GM18517 (cell line): Measurements from ENCODE around the gene CCDC183.
"Not testable (repeated sequence)": the region's sequence is repeated elsewhere in the genome, so short reads cannot be mapped to it uniquely, and the experiment has no call there.

ENCODE experiments used
- ATAC-seq: cut with Tn5 transposase; IDR thresholded peaks from one replicate; pipeline ENCODE4 v1.9.1; 2021; ENCODE audit warnings: mild to moderate bottlenecking, moderate library complexity; ENCODE audit not compliant: unreplicated experiment

The CCDC183 gene

DNA sequence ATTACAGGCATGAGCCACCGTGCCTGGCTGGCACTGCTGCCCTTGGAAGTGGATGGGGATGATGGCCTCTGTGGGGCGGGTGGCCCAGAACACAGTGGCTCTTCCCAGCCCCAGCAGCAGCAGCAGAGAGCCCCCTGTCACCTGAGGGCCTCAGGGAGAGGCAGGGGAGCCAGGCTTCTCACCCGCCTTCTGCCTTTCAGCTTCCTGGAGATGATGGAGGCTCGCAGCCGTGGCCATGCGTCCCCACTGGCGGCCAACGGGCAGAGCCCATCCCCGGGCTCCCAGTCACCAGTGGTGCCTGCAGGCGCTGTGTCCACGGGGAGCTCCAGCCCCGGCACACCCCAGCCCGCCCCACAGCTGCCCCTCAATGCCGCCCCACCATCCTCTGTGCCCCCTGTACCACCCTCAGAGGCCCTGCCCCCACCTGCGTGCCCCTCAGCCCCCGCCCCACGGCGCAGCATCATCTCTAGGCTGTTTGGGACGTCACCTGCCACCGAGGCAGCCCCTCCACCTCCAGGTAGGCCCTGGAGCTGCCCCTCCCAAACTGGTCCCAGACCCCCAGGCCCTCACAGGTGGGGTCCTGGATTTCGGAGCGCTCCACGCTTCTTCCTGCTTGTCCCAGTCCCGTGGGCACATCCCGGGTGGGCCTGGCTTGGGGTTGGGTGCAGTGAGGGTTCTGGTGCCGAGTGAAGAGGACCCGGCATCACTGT, 41.2 kb downstream of the CCDC183 start:
- no peak for ATAC-seq

DNA sequence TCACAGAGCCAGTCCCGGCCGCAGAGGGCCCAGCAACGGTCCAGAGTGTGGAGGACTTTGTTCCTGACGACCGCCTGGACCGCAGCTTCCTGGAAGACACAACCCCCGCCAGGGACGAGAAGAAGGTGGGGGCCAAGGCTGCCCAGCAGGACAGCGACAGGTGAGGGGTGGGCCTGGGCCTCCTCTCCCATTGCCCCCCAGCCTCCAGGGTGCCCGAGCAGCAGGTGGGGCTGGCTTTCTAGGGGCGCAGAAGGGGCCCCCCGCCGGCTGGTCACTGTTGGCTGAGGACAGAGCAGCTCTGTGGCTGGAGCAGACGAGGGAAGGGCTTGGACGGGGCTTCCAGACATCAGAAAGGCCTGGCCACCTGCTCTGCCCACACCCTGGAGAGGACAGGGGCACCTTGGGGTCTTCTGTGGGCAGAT, 41.7 kb downstream of the CCDC183 start:
- not testable (repeated sequence) for ATAC-seq

DNA sequence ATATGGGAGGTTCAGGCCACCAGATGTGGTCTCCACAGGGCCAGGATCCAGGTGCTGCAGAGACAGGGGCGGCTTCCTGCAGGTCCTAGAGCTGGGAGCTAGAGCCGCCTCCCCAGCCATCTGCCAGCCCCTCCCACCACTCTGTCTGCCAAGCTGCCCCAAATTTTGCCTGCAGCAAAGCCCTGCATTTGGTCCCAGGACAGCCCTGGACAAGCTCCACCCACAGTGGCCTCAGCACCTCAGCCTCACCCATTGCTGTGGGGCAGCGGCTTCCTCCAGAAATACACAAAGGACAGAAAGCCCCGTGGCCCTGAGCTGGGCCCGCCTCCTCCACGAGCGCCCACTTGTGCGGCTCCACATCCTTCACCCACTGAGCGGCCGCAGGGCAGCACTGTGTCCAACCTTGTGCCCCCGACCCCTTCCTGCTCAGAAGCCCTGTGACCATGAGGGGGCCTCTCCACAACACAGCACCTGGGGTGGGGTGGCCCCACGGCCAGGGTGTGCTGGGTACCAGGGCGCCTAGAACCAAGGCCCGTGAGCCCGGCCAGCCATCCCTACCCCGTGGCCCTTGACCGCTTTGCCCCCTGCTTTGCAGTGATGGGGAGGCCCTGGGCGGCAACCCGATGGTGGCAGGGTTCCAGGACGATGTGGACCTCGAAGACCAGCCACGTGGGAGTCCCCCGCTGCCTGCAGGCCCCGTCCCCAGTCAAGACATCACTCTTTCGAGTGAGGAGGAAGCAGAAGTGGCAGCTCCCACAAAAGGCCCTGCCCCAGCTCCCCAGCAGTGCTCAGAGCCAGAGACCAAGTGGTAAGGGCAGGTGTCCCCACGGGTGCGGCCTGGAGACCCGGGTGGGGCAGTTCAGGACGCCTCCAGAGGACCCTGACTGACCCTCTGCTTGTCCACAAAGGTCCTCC, 42.4 kb downstream of the CCDC183 start:
- no peak for ATAC-seq

DNA sequence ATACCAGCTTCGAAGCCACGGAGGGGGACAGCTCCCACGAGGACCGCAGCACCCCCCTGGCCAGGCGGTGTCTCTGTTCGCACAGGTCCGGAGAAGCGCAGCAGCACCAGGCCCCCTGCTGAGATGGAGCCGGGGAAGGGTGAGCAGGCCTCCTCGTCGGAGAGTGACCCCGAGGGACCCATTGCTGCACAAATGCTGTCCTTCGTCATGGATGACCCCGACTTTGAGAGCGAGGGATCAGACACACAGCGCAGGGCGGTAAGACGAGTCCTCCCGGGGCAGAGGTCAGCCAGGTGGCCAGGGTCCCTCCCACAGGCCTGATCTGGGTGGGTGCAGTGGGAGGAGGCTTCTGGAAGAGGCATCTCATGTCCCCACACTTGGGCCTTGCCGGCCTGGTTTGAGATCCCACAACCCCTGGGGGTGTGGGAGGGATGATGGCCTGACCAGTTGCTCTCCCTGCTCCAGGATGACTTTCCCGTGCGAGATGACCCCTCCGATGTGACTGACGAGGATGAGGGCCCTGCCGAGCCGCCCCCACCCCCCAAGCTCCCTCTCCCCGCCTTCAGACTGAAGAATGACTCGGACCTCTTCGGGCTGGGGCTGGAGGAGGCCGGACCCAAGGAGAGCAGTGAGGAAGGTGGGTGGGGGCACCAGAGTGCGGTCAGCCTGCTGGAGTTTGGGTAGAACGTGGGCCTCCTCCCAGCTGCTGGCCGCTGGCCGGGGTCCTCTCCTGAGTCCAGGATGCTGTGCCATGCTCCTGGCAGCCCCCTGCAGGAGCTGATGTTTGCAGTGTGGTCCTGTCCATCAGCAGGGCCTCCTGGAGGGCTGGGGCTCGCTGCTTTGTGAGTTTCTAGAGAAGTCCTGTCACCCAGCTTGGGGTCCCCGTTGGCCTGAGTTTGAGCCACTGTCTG, 43.3 kb downstream of the CCDC183 start:
- no peak for ATAC-seq

DNA sequence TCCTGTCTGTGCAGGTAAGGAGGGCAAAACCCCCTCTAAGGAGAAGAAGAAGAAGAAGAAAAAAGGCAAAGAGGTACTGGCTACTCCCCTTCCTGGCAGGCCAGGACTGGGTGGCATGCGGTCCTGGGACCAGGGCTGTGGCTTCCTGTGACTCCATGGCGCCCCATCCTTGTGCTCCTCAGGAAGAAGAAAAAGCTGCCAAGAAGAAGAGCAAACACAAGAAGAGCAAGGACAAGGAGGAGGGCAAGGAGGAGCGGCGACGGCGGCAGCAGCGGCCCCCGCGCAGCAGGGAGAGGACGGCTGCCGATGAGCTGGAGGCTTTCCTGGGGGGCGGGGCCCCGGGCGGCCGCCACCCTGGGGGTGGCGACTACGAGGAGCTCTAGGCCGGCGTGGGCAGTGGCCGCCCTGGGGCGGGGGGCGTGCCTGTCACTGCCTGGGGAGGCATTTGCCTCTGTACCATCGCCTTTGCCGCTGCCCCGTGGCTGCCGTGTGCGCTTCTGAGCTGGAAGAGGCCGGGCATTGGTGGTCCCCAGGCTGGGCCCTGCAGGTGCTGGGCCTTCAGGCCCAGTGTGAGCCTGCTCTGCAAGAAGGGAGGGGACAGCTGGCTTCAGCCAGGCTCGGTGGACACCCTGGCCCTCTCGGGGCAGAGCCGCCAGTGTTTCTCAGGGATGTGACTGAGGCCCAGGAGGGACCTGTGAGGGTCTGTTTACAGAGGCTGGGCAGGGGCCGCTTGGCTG, 44.2 kb downstream of the CCDC183 start:
- ATAC-seq = no peak

DNA sequence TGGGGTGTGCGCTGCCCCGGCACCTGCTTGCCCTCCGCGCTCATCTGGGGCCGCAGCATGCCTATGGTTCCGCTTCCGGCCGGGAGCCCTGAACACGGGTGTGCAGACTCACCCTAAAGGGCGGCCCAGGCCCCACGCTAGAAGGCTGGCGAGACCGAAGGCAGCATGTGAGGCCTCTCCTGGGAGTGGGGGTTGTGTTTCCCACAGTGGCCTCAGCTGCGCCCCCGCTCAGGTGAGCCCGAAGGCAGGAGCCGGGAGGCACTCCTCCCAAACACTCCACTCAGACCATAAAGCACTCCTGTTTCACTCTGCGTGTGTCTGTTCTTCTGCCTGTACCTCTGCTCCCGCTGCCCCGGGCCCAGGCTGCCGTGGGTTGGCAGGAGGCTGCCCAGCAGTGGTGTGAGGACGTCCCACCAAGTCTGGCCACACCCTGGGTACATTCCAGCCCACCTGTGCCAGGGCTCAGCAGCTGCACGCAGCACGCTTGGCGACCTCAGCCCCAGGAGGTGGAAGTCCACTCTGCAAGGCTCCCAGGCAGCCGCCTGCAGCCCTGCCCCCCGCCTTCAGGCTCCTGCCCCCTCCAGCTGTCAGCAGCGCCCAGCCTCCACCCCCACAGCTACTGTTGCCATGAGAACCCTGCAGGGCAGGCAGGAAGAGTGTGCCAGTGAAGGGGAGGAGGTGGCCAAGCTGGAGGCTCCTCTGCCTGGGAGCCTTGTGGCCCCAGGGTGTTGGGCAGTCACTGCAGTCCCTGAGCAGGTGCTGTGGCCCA, 44.9 kb downstream of the CCDC183 start:
- ATAC-seq = no peak

DNA sequence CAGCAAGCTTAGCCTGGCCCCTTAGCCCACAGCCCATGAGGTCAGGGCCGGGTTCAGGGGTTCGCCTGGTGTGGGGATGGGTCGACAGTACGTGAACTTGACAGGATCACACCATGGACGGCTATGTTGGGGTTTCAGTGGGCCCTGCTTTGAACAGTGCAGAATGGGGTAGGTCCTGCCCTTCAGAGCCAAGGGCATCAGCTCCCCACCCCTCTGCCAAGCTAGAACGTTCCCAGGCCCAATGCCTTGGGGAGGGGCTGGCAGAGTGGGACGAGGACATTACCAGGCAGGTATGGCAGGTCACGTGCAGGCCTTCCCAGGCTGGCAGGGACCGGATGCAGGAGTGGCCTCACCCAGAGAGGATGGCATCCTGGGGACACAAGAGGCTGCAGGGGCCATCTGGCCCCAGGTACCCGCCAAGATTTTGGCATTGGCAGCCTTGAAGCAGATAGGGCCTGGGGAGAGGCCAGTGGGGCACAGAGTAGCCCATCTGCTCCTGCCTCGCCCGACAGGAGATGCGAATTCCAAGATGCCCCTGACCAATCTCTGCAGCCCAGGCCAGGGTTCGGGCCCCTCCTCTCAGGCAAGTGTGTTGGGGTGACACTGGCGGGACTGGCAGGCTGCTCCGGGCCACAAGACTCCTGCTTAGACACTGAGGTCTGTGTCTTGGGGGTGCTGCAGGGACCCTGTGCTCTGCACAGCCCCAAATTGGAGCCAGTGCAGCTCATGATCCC, 45.7 kb downstream of the CCDC183 start:
- ATAC-seq = not testable (repeated sequence)

DNA sequence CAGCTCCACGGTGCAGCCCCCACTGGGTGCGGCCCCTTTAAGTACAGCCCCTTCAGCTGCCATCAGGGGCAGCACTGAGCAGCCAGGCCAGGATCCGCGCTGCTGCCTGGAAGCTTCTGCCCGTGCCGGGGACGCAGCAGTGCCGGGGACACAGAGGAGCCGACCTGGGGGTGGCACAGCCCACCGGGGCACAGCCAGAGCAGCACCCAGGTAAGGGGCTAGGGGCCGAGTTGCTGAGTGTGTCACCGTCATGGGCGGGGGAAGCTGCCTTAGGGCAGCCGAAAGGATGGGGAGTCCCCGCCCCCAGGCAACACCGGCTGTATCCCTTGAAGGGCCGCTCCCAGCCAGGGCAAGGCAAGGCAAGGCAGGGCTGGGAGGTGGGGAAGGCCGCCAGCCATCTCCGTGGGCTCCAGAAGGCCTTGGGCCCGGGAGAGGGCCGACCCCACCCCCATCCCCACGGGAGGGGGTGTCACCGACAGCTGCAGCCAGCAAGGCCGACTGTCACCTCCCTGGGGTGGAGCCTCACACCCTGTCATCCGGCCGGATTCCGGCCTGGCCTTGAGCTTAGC, 46.3 kb downstream of the CCDC183 start, which contains the start of gene AJM1:
Gene AJM1, plus strand, starts transcription at position 99 of the 569 bp plus-strand sequence. CDS start 1,937 bp downstream, outside the sequence.
- peak; percentile 62 for ATAC-seq

DNA sequence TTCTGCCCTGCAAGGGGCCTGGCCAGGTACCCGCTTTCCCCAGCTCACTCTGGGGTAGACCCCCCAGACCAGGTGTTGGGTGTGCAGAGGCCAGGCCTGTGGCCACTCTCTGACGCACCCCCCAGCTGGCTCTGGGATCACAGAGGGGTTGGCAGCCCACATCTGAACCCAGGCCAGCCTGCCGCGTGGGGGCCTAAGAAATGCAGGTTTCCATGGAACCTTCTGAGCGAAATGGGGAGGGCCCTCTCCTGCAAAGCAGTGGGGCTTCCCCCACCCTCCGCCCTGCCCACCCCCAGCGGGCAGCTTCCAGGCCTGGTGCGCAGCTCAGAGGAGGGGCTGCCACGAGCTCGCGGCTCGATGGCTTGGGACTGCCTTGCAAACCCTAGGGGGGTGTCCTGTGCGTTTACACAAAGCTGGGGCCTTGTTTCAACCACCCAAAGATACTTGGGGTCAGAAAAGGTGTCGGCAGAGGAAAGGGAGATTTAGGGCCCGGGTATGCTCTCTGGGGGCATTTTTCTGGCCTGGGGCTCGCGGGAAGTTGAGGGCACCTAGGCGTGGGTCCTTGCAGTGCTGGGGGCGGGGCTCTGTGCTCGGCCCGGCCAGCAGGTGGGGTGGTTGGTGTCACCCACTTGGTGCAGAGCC, 47.1 kb downstream of the CCDC183 start:
- not testable (repeated sequence) for ATAC-seq

DNA sequence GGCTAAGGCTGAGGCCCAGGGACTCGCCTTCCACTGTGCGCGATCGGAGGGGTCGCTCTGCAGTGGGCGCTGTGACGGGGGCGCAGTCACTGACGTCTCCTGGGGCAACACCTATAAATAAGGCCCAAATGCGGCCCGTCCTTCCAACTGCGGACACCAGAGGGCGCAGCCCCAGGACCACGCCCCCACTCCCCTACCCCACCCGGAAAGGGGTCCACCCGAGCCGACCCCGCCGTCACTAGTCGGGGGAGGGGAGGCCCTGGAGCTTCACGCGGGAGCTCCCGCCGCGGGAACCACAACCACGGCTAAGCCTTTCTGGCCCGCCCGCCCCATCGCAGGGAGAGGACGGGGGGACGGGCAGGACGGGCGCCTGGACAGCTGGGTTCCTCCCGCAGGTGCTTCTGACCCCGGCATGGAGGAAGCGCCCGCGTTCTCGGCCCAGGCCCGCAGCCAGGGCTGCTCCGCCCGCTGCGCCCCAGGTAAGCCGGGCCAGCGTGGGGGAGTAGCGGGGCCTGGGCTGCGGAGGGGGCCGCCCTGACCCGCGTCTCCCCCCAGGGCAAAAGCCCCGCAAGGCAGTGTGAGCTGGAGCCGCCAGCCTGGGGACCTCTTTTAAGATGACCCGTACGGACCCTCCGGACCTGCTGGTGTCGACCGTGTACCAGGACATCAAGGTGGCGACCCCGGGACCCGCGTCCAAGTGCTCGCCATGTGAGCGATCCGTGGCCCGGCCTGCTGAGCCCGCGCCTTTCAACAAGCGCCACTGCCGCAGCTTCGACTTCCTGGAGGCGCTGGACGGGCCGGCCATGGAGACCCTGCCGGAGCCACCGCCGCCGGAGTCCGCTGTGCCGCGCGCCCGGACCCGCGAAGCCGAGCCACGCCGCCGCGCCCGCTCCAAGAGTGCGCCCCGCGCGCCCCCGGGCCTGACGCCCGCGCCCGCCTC, 47.9 kb downstream of the CCDC183 start:
- ATAC-seq = not testable (repeated sequence)

DNA sequence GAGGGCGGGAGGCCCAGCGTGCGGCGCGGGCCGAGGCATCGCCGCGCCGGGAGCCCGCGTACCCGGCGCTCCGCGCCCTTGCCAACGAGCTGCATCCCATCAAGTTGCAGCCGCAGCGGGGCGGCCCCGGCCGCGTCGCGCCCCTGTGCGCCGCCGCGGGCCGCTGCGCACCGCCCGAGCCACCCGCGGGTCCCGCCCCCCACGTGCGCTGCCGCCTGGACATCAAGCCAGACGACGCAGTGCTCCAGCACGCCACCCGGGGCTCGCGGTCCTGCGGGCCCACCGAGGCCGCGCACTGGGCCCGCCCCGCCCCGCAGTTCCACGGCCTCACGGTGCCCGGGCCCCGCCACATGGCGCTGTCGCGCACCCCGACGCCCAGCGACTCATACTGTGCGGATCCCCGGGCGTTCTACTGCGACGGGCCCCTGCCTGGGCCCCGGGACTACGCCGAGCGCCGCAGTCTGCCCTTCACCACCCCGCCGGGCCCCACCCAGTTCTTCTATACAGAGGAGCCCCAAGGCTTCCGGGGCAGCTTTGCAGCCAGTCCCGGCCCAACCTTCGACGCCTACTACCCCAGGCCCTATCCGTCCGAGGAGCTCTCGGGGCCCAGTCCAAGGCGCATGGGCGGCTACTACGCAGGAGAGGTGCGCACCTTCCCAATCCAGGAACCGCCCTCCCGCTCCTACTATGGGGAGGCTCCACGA, 48.8 kb downstream of the CCDC183 start:
- ATAC-seq = no peak

DNA sequence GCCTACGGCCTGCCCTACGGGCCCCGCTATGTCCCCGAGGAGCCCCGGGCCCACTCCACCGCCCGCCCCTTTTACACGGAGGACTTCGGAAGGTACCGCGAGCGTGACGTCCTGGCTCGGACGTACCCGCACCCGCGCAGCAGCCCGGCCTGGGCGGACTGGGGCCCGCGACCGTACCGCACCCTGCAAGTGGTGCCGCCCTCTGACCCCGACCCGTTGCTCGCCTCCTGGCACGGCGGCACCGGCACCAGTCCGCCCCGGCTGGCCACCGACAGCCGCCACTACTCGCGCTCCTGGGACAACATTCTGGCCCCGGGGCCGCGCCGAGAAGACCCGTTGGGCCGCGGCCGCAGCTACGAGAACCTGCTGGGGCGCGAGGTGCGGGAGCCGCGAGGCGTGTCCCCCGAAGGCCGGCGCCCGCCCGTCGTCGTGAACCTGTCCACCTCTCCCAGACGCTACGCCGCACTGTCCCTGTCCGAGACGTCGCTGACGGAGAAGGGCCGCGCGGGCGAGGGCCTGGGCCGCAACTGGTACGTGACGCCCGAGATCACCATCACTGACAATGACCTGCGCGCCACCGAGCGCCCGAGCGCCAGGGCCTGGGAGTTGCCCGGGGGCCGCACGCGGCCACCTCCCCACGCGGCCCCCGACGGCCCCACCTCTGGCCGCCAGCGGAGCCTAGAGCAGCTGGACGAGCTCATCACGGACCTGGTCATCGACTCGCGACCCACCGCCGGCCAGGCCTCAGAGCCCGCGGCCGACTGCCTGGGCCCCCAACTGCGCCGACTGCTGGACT, 49.5 kb downstream of the CCDC183 start:
- ATAC-seq = no peak

DNA sequence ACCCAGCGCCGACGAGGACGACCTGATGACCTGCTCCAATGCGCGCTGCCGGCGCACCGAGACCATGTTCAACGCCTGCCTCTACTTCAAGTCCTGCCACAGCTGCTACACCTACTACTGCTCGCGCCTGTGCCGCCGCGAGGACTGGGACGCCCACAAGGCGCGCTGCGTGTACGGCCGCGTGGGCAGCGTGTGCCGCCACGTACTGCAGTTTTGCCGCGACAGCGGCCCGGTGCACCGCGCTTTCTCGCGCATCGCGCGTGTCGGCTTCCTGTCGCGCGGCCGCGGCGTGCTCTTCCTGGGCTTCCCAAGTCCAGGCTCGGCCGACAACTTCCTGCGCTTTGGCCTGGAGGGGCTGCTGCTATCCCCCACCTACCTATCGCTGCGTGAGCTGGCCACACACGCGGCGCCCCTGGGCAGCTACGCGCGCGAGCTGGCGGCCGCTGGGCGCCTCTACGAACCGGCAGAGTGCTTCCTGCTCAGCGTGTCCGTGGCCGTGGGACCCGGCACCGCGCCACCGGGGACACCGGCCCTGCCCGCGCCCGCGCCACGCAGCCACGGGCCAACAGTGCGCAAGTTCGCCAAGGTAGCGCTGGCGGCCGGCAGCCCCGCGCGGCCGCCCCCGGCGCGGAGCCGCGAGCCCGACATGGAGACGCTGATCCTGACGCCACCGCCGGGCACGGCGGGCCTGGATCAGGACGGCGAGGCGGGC, 50.4 kb downstream of the CCDC183 start:
- no peak for ATAC-seq

DNA sequence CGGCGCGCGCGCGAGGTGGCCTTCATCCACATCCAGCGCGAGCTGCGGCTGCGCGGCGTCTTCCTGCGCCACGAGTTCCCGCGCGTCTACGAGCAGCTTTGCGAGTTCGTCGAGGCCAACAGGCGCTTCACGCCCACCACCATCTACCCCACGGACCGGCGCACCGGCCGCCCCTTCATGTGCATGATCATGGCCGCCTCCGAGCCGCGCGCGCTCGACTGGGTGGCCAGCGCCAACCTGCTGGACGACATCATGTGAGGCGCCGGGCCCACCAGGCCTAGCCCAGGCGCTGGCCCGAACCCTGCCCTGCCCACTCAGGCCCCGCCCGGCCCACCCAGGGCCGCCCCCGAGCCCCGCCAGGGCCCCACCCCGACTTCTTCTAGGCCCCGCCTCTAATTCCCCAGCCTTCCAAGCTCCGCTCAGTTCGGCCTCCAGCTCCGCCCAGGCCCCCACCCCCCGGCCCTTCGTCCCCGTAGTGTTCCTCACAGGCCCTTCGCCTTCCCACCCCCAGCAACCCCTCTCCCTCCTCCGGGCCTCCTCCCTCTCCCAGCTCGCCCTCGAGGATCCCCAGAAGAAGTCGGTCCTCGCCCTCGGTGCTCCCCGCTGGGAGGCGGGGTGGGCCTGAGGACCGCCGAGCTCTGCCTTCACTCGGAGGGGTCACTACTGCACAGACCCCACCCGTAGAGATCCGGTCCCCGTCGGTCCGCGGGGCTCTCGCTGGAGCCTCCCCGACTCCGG, 51.1 kb downstream of the CCDC183 start:
- no peak for ATAC-seq
